ENCODE data around the gene LAMA1.

DNA sequence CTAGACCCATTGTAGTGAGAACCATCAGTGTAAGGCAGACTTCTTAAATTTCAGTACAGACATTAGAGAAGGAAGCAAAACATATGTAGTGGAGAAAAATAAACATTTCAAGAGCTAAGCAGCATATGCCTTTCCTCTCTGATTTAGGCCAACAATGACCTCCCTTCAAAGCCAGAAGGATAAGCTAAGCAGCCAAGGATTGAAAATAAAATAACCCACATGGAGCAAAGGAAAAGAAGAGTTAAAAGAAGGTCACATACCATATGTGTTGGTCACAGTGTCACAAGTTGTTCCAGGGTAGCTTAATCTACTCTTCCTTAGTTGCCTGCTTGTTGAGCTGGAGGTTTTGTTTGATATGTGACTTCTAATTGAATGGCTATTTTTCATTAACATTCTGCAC, 15.6 kb upstream of the LAMA1 start:
- TF ChIP-seq, protein P1, sequence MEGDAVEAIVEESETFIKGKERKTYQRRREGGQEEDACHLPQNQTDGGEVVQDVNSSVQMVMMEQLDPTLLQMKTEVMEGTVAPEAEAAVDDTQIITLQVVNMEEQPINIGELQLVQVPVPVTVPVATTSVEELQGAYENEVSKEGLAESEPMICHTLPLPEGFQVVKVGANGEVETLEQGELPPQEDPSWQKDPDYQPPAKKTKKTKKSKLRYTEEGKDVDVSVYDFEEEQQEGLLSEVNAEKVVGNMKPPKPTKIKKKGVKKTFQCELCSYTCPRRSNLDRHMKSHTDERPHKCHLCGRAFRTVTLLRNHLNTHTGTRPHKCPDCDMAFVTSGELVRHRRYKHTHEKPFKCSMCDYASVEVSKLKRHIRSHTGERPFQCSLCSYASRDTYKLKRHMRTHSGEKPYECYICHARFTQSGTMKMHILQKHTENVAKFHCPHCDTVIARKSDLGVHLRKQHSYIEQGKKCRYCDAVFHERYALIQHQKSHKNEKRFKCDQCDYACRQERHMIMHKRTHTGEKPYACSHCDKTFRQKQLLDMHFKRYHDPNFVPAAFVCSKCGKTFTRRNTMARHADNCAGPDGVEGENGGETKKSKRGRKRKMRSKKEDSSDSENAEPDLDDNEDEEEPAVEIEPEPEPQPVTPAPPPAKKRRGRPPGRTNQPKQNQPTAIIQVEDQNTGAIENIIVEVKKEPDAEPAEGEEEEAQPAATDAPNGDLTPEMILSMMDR (IDR thresholded peaks at IDR 0.05; ENCODE audit: low read depth, low read length, poor library complexity, severe bottlenecking): no peak
- TF ChIP-seq EZH2phosphoT487 (IDR thresholded peaks at IDR 0.05; ENCODE audit: borderline replicate concordance, low read length): no peak
